GM21529 (cell line): ENCODE measurements around the gene TUBB8.
"Not testable (repeated sequence)": the region's sequence is repeated elsewhere in the genome, so short reads cannot be mapped to it uniquely, and the experiment has no call there.

Experiments
- ATAC-seq: cut with Tn5 transposase; IDR thresholded peaks from one replicate; pipeline ENCODE4 v1.9.1; 2021; ENCODE audit not compliant: unreplicated experiment

Gene TUBB8

GRCh38 chr10:48996-49395, at the start of gene TUBB8:
Gene TUBB8, minus strand, starts transcription at chr10:49296. Its CDS starts 58 bp downstream, at chr10:49238.
- ATAC-seq = no peak

- no peak for ATAC-seq
These were observed 47.4 kb upstream of the TUBB8 start for GRCh38 chr10:96466-96865.

GRCh38 chr10:95356-96115, 46.4 kb upstream of the TUBB8 start:
- no peak for ATAC-seq

- ATAC-seq = no peak
These were observed 45.5 kb upstream of the TUBB8 start for GRCh38 chr10:94613-95012.

- ATAC-seq = no peak
These were observed 43.8 kb upstream of the TUBB8 start for GRCh38 chr10:92846-93245.

GRCh38 chr10:92153-92552, 43.1 kb upstream of the TUBB8 start:
- no peak for ATAC-seq

- ATAC-seq = no peak
These were observed 42.2 kb upstream of the TUBB8 start for GRCh38 chr10:91313-91712.

GRCh38 chr10:90161-90560, 41.1 kb upstream of the TUBB8 start:
- ATAC-seq = no peak

- ATAC-seq = no peak
These were observed 40.2 kb upstream of the TUBB8 start for GRCh38 chr10:89248-89647.

GRCh38 chr10:88253-88652, 39.2 kb upstream of the TUBB8 start:
- no peak for ATAC-seq

GRCh38 chr10:87177-88080, 38.3 kb upstream of the TUBB8 start:
- no peak for ATAC-seq

- no peak for ATAC-seq
These were observed 36.9 kb upstream of the TUBB8 start for GRCh38 chr10:86031-86430.

GRCh38 chr10:85044-85443, 35.9 kb upstream of the TUBB8 start:
- ATAC-seq = no peak

GRCh38 chr10:83930-84530, 34.9 kb upstream of the TUBB8 start:
- no peak for ATAC-seq

GRCh38 chr10:80477-81105, 31.5 kb upstream of the TUBB8 start:
- ATAC-seq = no peak

GRCh38 chr10:79532-80215, 30.6 kb upstream of the TUBB8 start:
- ATAC-seq = no peak

GRCh38 chr10:78556-78955, 29.5 kb upstream of the TUBB8 start:
- ATAC-seq = no peak

- ATAC-seq = not testable (repeated sequence)
These were observed 25.1 kb upstream of the TUBB8 start for GRCh38 chr10:74266-74621.

GRCh38 chr10:73543-74265, 24.6 kb upstream of the TUBB8 start:
- not testable (repeated sequence) for ATAC-seq

GRCh38 chr10:68156-68555, 19.1 kb upstream of the TUBB8 start:
- not testable (repeated sequence) for ATAC-seq
